Erythroblast (primary cell): ENCODE data around the gene NOL12.

ENCODE experiments used
- GATA1 ChIP-seq: IDR thresholded peaks from 2 replicates; pipeline ENCODE4 v1.6.1; 2011; ENCODE audit warnings: low read depth, mild to moderate bottlenecking, control low read depth, low read length, moderate library complexity
- POLR2A ChIP-seq: IDR thresholded peaks from 2 replicates; pipeline ENCODE4 v1.6.1; 2011; ENCODE audit warnings: mild to moderate bottlenecking, low read length

- no peak for TF ChIP-seq POLR2A
- no peak for TF ChIP-seq GATA1
Observed at GRCh38 chr22:37640591-37641560, 45.3 kb upstream of the NOL12 start.
